HG02763 (cell line): ENCODE results near the gene C12orf57.

Experiments
- ATAC-seq: cut with Tn5 transposase; IDR thresholded peaks from one replicate; pipeline ENCODE4 v1.9.1; 2021; ENCODE audit warnings: mild to moderate bottlenecking, moderate library complexity; ENCODE audit not compliant: unreplicated experiment

C12orf57 gene

GRCh38 chr12:6963016-6963731 is 19.4 kb downstream of the C12orf57 start:
- no peak for ATAC-seq

DNA sequence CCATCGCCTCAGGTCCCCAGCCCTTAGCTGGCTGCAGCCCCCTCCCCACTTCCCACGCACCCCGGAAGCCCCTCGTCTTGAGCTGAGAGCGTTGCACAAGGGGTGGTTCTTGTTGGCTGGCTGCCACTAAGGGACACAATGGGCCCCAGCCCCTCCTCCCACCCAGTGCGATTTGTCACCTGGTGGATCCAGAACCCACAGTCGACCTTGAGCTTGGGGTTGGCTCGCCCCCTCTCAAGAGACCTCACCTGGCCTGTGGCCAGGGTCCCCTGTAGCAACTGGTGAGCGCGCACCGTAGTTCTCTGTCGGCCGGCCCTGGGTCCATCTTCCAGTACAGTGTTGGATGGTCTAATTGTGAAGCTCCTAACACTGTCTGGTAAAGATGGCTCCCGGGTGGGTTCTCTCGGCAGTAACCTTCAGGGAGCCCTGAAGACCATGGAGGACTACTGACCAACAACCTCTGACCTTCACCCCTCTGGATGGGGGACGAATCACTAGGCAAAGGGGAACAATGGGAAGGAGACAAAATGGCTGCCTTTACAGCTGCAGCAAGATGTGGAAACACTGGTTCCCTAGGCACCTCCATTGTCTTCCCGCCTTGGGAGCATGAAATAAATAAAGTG is 20.1 kb downstream of the C12orf57 start:
- ATAC-seq: no peak

DNA sequence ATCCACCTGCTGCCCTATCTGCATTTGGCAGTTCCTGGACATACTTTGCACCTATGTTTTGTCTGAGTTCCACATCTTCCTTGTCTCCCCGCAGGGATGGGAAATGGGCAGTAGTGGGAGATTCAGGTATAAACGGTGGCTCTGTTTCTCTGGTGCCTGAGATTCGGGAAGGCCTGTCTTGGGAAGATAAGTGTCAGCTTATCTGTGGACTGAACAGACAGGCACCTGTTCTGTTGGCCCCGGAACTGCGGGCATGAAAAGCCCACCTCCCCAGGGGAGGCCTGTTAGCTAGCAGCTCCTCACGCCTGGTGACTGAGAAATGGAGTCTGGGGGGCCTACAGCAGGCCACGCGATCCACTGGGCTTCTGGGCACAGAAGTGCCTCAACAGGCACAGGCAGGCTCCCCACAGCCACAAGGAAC is 20.8 kb downstream of the C12orf57 start:
- no peak for ATAC-seq

GRCh38 chr12:6965026-6965661 is 21.3 kb downstream of the C12orf57 start:
- ATAC-seq: no peak

DNA sequence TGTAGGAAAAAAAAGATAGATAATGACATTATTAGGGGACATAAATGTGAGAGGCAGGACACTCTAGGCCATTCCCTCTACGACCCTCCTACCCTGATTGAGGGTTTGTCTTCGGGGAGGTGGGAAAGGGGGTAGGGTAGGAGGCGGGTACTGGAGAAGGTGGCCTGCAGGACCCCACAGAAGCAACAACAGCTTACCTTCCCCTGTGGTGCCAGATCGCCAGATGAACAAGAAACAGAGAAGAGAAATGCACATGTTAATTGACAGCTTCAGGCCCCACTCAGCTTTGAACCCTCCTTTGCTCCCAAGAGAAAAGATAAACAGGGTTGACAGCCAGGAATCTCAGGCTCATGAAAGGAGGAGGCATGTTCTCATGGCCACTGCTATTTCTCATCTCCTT is 21.9 kb downstream of the C12orf57 start:
- no peak for ATAC-seq

GRCh38 chr12:6966351-6966750 is 22.5 kb downstream of the C12orf57 start:
- no peak for ATAC-seq

DNA sequence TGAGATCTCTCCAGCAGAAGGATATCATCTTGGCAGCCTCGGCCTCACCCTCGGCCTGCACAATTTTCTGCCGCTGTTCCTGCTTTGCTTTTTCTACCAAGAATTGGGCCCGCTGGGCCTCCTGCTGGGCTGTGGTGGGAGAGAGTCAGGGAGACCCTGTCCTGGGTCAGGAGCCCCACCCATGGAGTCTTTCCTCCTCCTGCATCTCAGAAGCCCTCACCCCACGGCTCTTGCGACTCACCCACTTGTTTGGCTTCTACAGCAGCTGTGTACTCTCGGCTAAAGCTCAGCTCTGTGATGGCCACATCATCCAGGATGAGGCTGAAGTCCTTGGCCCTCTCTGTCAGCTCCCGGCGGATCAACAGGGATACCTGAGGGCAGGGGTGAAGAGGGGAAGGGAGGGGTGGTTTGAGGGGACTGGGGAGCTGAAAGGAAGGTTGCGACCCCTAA is 23.9 kb downstream of the C12orf57 start:
- no peak for ATAC-seq

GRCh38 chr12:6968426-6968825 is 24.6 kb downstream of the C12orf57 start:
- no peak for ATAC-seq

- peak; percentile 21 for ATAC-seq
Observed at GRCh38 chr12:6970096-6970527, 26.3 kb downstream of the C12orf57 start.

DNA sequence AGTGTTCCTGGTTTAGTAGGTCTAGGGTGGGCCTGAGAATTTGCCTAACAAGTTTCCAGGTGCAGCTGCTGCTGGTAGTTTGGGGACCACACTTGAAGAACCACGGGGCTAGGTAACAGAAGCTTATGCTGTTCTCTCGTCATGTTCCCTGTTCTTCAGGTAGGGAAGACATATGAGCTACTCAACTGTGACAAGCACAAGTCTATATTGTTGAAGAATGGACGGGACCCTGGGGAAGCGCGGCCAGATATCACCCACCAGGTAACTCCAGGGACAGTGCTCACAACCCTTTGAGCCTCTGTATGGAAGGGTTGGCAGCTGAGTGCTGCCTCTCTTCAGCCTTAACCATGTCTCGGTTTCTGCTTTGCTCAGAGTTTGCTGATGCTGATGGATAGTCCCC is 30.4 kb downstream of the C12orf57 start:
- no peak for ATAC-seq

DNA sequence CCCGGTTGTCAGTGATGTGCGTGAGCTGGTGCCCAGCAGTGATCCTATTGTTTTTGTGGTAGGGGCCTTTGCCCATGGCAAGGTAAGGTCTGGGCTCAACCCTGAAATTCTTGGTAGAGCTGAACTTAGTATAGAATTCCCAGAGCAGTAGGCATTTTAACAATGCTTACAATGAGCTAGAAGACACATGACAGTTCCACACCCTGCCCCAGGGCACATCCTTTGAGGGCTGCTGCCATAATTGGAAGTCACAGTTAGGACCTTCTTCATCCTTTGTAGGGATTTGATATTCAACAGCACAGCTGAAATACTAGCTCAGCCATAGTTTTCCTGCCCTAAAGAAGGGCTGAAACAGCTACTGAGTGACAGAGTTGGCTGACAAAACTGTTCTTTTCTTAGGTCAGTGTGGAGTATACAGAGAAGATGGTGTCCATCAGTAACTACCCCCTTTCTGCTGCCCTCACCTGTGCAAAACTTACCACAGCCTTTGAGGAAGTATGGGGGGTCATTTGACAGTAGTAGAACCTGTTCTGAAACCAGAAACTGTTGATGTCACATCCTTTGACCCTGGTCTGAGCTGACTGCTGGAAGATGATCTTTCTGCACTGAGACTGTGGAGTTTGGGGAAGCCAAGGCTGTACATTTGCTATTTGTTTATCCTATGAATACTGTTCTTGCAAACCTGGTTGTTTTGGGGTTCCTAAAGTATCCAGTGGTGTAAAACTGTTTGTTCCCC is 31.6 kb downstream of the C12orf57 start:
- ATAC-seq: no peak

- ATAC-seq: no peak
Observed at GRCh38 chr12:6977653-6978052, 33.8 kb downstream of the C12orf57 start.

GRCh38 chr12:6978188-6978587 is 34.4 kb downstream of the C12orf57 start:
- no peak for ATAC-seq

GRCh38 chr12:6978611-6979011 is 34.8 kb downstream of the C12orf57 start:
- no peak for ATAC-seq

GRCh38 chr12:6979021-6979420 is 35.2 kb downstream of the C12orf57 start:
- ATAC-seq: no peak

- no peak for ATAC-seq
Observed at GRCh38 chr12:6979453-6979852, 35.6 kb downstream of the C12orf57 start.

DNA sequence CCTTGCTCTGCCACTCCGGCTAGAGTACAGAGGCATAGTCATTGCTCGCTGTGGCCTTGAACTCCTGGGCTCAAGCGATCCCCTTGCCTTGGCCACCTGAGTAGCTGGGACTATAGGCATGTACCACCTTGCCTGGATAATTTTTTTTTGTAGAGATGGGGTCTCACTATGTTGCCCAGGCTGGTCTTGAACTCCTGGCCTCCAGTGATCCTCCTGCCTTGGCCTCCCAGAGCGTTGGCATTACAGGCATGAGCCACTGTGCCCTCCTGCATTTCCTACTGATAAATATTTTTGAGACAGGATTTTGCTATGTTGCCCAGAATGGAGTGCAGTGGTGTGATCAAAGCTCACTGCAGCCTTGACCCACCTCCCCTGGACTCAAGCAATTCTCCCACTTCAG is 36.3 kb downstream of the C12orf57 start:
- ATAC-seq: no peak

GRCh38 chr12:6980740-6981139 is 36.9 kb downstream of the C12orf57 start:
- ATAC-seq: no peak

GRCh38 chr12:6981152-6982052 is 37.6 kb downstream of the C12orf57 start:
- ATAC-seq: no peak

DNA sequence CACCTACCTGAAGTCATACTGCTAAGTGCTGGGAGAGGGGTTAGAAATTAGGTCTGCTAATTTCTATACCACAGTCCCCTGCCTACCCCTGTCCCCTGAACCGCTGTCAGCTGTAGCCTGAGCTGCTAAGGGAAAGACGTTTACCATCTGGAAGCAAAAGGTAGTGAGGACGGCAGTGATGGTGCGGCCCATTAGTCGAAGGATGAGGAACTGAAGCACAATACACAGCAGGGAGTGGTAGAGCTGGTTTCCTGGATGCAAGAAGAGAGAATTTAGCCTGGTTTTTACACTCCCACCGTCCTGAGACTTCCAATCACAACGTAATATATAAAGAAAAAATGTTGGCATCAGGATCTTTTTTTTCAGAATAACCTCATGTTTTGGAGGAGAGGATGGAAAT is 38.7 kb downstream of the C12orf57 start:
- no peak for ATAC-seq
